ENCODE data around the gene ELP4. TPM values are rescaled to one million over a fixed set of nuclear protein-coding genes. Genes with fewer than 3 reads are reported as not detected.

The ELP4 gene
- total RNA-seq, 1 experiment from 2014 or later: 19.4 TPM

DNA sequence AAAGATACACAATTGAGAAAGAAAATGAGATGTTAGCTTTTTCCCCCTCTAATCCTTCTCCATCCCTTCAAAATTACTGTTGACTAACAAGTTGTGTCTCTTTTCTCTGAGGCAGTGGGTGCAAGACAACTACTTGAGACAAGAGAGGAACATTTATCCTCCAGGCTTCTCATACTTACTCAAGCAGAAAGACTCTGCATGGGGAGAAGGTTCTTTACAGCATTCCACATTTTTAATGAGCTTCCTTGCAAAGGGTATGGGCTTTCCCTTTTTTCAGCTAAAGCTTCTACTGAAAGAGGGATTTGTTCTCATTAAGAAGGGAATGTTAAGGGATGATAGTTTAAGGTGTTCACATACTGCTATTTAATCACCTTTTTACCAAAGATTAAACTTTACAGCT is 253.7 kb downstream of the ELP4 start:
- Histone ChIP-seq H3K9me2 (replicated peaks; ENCODE audit: low read length) (no peaks in the 10 kb centered on the region), H3K9ac (ENCODE audit: low read length) (no peak overlapping the region), H4K20me1 (ENCODE audit: low read length) (no peaks in the 10 kb centered on the region), H3K4me3 (ENCODE audit: low read length) (no peak overlapping the region), H3K4me1 (ENCODE audit: insufficient read depth, low read length) (no peaks in the 10 kb centered on the region), H3K36me3 (ENCODE audit: low read depth, low read length) (no peaks in the 10 kb centered on the region), H3K9me3 (ENCODE audit: low read length) (no peaks in the 10 kb centered on the region), H3K4me2 (ENCODE audit: low read length) (no peak overlapping the region), H2AFZ (ENCODE audit: low read length) (no peak overlapping the region), H3K27ac (ENCODE audit: low read length) (no peak overlapping the region), H3K79me2 (ENCODE audit: low read length) (no peaks in the 10 kb centered on the region), H3K27me3 (ENCODE audit: low read length) (no peaks in the 10 kb centered on the region), H3F3A (ENCODE audit: low read length, unreplicated experiment) (no peaks in the 10 kb centered on the region)
- no TSS peak for BruUV-seq (replicated peaks)
- intact Hi-C loops (cut with micrococcal nuclease): no loop called here
- no peak for DNase-seq
- TF ChIP-seq EZH2 (IDR thresholded peaks at IDR 0.05; ENCODE audit: low read length, unreplicated experiment): no peak
- TF ChIP-seq, protein P1, sequence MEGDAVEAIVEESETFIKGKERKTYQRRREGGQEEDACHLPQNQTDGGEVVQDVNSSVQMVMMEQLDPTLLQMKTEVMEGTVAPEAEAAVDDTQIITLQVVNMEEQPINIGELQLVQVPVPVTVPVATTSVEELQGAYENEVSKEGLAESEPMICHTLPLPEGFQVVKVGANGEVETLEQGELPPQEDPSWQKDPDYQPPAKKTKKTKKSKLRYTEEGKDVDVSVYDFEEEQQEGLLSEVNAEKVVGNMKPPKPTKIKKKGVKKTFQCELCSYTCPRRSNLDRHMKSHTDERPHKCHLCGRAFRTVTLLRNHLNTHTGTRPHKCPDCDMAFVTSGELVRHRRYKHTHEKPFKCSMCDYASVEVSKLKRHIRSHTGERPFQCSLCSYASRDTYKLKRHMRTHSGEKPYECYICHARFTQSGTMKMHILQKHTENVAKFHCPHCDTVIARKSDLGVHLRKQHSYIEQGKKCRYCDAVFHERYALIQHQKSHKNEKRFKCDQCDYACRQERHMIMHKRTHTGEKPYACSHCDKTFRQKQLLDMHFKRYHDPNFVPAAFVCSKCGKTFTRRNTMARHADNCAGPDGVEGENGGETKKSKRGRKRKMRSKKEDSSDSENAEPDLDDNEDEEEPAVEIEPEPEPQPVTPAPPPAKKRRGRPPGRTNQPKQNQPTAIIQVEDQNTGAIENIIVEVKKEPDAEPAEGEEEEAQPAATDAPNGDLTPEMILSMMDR (conservative IDR thresholded peaks at IDR 0.05; ENCODE audit: low read depth, low read length): no peak
- no peak for TF ChIP-seq EZH2phosphoT487 (IDR thresholded peaks at IDR 0.05; ENCODE audit: borderline replicate concordance, low read length)
- CTCF ChIA-PET: no interaction called here
- POLR2A ChIA-PET (ENCODE audit: unreplicated experiment): no interaction called here
- no peak for ATAC-seq

DNA sequence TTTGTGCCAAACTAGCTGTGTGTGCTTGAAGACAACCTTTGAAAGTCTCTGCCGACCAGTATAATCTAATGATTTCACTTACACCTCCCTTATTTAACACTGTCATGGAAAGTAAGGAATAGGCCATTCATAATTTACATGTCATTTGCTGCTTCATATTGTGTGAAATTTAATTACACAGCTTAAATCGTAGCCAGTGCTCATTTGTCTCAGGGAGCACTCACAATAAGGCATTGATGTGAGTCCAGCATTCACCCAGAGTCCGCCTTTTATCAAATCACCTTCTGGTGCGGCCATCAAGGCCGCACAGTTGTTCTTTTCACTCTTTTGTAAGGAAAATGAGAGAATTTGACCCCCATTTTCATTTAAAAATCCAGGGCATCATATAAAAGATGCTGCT is 254.7 kb downstream of the ELP4 start:
- DNase-seq: no peak

DNA sequence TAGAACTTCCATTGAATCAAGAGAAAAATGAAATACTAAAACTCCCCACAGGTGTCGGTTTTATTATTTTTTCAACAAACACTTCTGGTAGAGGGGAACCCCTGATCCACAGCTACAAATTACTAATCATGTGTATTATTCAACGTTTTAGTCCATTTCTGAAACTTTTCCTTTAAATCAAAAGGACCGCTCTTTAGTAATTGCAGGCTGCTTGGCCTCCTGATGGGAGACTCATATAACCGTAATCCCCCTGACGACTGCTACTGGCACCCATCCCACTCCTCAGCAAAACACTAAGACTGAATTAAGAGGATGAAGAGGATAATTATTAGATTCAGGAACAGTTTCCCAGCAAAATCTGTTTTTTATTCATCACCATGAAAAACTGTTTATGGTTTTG is 255.2 kb downstream of the ELP4 start:
- no peak overlapping the region for H3K9ac ChIP-seq (ENCODE audit: low read length)
- H3F3A ChIP-seq (ENCODE audit: low read length, unreplicated experiment): no peaks in the 10 kb centered on the region
- no peak overlapping the region for H3K4me3 ChIP-seq (ENCODE audit: low read length)
- no peak for TF ChIP-seq EZH2phosphoT487 (IDR thresholded peaks at IDR 0.05; ENCODE audit: borderline replicate concordance, low read length)
- TF ChIP-seq EZH2 (IDR thresholded peaks at IDR 0.05; ENCODE audit: low read length, unreplicated experiment): no peak
- TF ChIP-seq, protein P1 (conservative IDR thresholded peaks at IDR 0.05; ENCODE audit: low read depth, low read length): no peak
- DNase-seq (no peak), ATAC-seq (no peak)
- BruUV-seq (replicated peaks): no TSS peak
- no peak overlapping the region for H3K27ac ChIP-seq (ENCODE audit: low read length)
- intact Hi-C loops (cut with micrococcal nuclease): no loop called here
- H3K4me2 ChIP-seq (ENCODE audit: low read length): no peak overlapping the region
- H3K36me3 ChIP-seq (ENCODE audit: low read depth, low read length): no peaks in the 10 kb centered on the region
- H2AFZ ChIP-seq (ENCODE audit: low read length): no peak overlapping the region
- H3K9me2 ChIP-seq (replicated peaks; ENCODE audit: low read length): no peaks in the 10 kb centered on the region
- no peaks in the 10 kb centered on the region for H3K9me3 ChIP-seq (ENCODE audit: low read length)
- no peaks in the 10 kb centered on the region for H3K4me1 ChIP-seq (ENCODE audit: insufficient read depth, low read length)
- no peaks in the 10 kb centered on the region for H3K27me3 ChIP-seq (ENCODE audit: low read length)
- H4K20me1 ChIP-seq (ENCODE audit: low read length): no peaks in the 10 kb centered on the region
- H3K79me2 ChIP-seq (ENCODE audit: low read length): no peaks in the 10 kb centered on the region
- ChIA-PET CTCF (no interaction called here), POLR2A (ENCODE audit: unreplicated experiment) (no interaction called here)

More for the DNA sequence above, 254.7 kb downstream of the ELP4 start:
- Histone ChIP-seq H3K9me3 (ENCODE audit: low read length) (no peaks in the 10 kb centered on the region), H3K9ac (ENCODE audit: low read length) (no peak overlapping the region), H3K36me3 (ENCODE audit: low read depth, low read length) (no peaks in the 10 kb centered on the region), H3K4me2 (ENCODE audit: low read length) (no peak overlapping the region), H3F3A (ENCODE audit: low read length, unreplicated experiment) (no peaks in the 10 kb centered on the region), H4K20me1 (ENCODE audit: low read length) (no peaks in the 10 kb centered on the region), H2AFZ (ENCODE audit: low read length) (no peak overlapping the region), H3K27me3 (ENCODE audit: low read length) (no peaks in the 10 kb centered on the region), H3K9me2 (replicated peaks; ENCODE audit: low read length) (no peaks in the 10 kb centered on the region), H3K79me2 (ENCODE audit: low read length) (no peaks in the 10 kb centered on the region), H3K4me1 (ENCODE audit: insufficient read depth, low read length) (no peaks in the 10 kb centered on the region), H3K27ac (ENCODE audit: low read length) (no peak overlapping the region), H3K4me3 (ENCODE audit: low read length) (no peak overlapping the region)
- BruUV-seq (replicated peaks): no TSS peak
- ATAC-seq: no peak
- intact Hi-C loops (cut with micrococcal nuclease): no loop called here
- POLR2A ChIA-PET (ENCODE audit: unreplicated experiment): no interaction called here
- CTCF ChIA-PET: no interaction called here
- TF ChIP-seq, protein P1 (conservative IDR thresholded peaks at IDR 0.05; ENCODE audit: low read depth, low read length): no peak
- TF ChIP-seq EZH2 (IDR thresholded peaks at IDR 0.05; ENCODE audit: low read length, unreplicated experiment) (no peak), EZH2phosphoT487 (IDR thresholded peaks at IDR 0.05; ENCODE audit: borderline replicate concordance, low read length) (no peak)

Data from PC-3 (cell line).